GM19240 (cell line): ENCODE measurements around the gene CABCOCO1.

Source experiments
- DNase-seq: peaks from one replicate; pipeline ENCODE4 v3.0.0; 2011; ENCODE audit warnings: low spot score; ENCODE audit not compliant: insufficient read length

The CABCOCO1 gene

DNA sequence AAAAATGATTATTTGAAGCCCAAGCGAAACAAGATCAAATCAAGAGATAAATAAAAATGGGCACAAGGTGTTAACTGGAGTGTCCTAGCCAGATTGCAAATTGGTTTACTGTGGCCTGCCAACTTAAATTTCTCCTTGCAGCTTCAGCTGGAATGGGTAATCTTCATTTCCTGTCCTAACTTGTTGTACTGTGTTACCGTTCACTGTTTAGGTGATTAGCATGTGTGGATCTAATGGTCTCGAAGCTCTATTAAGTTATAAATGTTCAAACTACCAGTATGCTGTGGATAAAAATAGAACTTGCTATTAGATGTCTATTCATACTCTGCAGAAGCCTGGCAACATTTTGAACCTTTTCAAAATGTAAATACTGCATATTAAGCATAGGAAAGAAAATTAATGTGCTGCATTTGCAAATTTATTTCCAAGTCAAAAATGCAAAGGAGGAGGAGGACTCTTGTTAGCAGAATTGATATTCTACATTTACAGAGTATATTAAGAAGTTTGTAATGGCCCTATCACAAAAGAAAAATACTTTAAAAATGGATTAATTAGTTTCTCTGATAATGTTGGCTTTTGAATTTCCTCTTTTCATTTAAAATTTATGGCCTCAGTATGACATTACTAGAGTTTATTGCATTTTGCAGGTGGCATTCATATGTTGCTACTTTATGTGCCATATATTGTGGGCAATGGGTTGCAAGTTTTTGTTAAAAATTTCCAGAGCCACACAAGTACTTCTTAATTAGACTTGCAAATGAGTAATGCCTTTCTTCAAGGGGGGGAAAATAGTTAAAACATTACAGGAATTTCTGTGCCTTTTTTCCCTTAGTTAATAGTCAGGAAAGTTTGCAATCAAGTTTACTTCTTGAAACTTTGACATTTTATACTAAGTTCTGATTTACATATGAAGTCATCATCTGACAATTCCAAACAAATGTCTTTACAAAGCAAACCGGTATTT lies 92.1 kb downstream of the CABCOCO1 start:
- no peak for DNase-seq

GRCh38 chr10:61757001-61757400 lies 94.3 kb downstream of the CABCOCO1 start:
- DNase-seq, result no peak

DNA sequence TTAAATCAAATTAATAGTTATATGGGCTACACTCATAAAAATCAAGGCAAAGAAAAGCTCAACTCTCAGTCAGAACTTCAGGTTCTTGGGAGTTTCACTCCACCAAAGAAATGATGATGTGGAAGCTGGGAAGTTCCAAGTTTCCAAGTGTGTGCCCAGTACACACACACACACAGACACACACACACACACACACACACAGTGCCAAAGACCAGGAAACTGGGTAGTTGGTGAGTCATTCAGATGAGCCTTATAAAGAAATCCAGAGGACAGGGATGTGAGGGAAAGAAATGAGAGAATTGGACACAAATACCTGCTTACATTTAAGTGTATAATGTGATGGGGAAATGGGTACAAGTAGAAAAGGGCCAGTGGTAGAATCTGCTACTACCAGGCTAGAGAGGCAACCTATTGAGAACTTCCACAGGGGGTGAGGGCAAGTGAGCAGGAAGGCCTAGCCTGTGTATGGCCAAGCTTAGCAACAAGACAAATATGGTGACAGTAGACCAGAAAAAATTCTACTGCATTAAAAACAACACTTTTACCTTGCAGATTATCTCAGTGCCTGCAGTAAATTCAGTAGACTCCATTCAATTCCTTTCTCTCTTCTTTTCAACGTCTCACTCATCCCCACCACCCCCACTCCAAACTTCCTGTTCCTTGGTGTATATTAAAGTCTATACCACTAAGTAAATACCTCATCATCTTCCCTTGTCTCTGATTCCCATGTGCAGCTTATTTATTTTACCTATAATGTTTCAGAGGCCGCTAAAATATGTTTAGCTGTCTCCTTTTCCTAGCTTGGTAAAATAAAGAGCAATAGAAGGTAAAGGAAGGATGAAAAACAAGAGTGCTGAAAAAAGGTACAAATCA lies 95.0 kb downstream of the CABCOCO1 start:
- DNase-seq, result no peak

DNA sequence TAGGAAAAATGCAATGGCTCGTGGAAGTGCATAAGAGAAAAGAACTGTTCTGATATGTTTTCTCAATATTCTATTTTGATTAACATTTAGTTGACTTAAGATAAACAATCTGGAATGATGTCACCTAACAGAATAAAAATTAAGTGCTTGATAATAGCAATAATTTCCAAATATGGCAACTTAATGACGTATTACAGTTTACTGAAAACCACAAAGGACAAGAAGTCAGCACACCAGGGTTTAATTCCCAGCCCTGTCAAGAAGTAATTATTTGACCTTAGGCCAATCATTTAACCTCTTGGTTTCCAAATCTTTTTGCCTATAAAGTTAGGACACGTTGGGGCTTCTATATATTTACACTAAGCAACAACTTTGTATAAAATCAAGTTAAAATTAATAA lies 95.7 kb downstream of the CABCOCO1 start:
- no peak for DNase-seq

DNA sequence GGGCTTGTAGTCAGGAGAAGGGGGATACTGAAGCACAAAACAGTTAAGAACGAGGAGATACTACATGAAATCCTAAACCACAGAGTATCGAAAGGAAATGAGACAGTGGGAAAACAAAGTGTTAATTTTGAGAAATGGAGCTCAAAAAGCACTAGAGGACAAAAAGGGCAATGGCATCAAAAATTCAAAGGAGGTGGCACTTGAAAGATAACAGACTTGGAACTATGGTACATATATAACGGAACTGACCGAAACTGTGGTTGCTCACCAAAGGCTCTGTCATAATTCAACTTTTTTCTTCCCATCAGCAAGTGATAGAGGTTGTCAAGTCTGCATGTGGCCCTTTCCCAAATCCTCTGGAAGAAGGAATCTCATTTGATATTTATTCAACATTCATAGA lies 97.0 kb downstream of the CABCOCO1 start:
- DNase-seq, result no peak

GRCh38 chr10:61760943-61761824 lies 98.5 kb downstream of the CABCOCO1 start:
- DNase-seq, result no peak

DNA sequence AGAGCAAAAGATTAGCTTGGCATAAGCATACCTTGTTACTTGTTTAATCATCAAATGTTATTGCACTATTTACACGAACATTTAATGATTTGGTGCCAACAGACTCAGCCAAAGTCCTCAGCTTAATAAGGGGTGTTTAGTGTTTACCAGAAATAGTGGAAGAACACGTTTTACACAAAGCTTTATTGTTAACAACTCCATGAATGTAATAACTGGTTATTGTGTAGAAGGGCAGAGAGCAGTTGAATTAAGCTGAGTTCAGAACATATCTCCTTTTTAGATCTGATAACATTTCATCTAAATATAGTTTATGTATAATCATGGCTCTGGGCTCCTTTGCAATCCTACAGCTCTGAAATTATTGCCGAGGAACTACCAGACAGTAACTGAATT lies 99.1 kb downstream of the CABCOCO1 start:
- no peak for DNase-seq

GRCh38 chr10:61763778-61764177 lies 101.0 kb downstream of the CABCOCO1 start:
- DNase-seq, result no peak

DNA sequence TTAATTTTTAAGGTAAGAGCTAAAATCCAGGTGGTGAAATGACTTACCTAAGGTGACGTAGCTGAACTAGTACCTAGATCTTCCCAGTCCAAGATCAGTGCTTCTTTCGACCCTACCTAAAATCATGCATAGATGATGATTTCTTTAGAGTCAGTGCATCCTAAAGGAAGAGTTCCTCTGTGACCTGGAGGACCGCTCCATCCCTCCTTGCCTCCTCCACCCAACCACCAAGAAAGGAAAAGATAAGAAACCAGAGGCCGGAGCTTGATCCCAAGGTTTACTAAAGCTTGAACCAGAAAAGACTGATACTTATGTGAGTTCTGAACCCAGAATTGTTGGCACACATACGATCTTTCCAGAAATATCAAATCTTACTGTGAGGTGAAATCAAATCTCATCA lies 101.8 kb downstream of the CABCOCO1 start:
- DNase-seq, result no peak

- no peak for DNase-seq
Measured at GRCh38 chr10:61765176-61766087, 102.7 kb downstream of the CABCOCO1 start.

DNA sequence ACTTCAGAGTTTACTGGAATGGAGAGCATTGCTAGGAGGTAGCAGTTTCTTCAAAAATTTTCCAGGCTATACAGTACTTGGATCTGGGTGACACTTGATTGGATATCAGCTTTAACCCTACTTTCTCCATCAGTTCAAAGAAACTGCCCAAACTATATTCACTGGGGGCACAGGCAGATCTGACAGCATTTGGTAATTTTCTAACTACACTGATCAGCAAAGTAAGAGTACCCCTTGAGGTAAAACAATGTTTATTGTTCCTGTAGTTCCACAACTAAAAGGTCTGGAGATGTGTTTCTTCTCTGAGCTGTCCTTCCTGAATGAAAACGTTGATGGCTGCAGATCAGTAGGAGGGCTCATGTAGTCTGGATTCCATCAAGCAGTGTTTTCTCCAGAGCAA lies 104.2 kb downstream of the CABCOCO1 start:
- no peak for DNase-seq

- no peak for DNase-seq
Measured at GRCh38 chr10:61774031-61774430, 111.3 kb downstream of the CABCOCO1 start.

GRCh38 chr10:61775111-61775510 lies 112.4 kb downstream of the CABCOCO1 start:
- DNase-seq, result no peak

- no peak for DNase-seq
Measured at GRCh38 chr10:61776615-61777266, 114.0 kb downstream of the CABCOCO1 start.

DNA sequence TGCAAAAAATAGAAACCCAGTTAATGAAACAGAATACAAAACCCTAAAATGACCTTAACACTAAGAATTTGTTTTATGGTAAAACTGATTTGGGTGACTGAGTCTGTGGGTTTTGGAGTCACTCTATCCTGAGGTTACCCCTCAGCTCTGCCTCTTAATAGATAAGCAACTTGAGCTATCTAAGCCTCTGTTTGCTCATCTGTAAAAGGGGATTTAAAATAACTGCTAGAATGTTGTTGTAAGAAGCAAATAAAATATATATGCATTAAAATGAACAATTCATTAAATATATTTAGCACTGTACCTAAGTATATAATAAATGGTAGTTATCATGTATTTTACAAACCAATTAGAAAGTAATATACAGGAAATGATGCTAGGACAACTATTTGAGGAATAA lies 115.4 kb downstream of the CABCOCO1 start:
- no peak for DNase-seq

- no peak for DNase-seq
Measured at GRCh38 chr10:61779276-61779675, 116.5 kb downstream of the CABCOCO1 start.

DNA sequence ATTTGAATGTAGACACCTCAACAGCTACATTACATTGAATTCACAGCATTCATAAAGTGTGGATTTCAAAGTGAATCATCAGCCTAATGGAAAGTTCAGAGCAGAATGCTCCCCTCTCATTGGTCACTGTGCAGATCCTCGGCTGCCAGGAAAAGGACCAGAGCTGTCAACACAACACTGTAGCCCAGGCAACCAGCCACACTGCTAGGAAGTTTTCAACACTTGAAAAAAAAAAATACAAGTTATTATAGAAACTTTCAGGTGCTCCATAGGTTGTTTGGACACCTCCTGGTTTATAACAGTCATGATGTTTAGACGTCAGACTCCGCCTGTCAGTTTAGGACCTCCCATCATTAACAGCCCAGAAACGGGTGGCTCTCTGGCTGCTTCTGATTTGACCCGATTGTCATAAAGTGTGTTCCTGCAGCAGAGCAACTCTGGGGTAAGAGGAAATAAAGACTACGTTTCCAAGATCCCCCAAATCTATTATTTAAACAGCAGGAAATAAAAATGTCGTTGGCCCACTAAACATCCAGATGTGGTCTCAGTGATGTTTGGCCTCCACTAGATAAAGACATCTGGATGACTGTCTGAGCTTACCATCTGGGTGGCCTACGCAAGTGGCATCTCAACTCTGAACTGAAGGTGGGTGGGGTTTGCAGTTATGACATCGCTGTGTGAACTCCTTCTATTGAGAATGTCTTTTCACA lies 117.4 kb downstream of the CABCOCO1 start:
- DNase-seq, result no peak

DNA sequence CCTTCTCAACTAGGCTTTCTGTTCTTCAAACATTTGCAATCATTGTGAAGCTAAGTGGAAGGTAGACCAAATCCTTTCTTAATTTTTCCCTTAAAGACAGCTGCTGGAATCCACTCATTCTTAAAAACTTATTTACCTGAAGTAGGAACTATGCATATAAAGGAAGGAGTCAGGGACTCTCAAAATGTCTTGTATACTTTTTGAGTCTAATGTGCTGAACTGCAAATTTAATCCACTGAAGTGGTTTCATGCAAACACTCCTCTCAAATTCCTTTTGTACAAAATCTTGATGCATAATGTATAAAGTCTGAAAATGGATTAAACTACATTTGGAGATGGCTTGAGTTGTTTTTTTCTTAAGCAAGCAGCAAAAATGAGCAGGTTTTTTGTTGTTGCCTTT lies 118.0 kb downstream of the CABCOCO1 start:
- DNase-seq, result no peak

DNA sequence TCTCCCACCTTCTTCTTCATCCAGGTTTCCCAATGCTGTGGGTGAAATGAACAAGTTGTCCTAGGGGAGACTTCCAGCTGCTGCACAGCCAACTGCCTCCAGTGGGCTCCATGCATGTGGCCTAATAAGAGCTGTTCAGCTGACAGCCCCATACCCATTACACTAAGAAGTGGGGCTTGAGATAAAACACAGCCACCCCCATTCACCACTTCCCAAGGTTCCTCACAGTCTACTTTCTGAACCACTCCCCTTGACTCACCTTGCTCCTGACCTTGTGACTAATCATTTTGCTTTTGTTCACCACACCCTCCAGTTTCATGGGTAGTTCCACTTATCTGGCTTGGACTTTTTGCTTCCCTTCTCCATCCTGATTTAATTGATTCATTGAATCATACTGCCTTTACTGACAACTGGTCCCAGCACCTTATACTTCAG lies 119.3 kb downstream of the CABCOCO1 start:
- no peak for DNase-seq
